Glomerular visceral epithelial cell (primary cell): ENCODE results near the gene PPT1.

Source experiments
- DNase-seq: peaks from one replicate; pipeline ENCODE4 v3.0.0-alpha.2; 2016; ENCODE audit errors: extremely low spot score

The PPT1 gene

GRCh38 chr1:40096977-40097782 lies at the start of gene PPT1:
PPT1 (minus strand) TSS chr1:40097252; CDS start chr1:40097238, 14 bp downstream.
- DNase-seq, result peak; percentile 66

DNA sequence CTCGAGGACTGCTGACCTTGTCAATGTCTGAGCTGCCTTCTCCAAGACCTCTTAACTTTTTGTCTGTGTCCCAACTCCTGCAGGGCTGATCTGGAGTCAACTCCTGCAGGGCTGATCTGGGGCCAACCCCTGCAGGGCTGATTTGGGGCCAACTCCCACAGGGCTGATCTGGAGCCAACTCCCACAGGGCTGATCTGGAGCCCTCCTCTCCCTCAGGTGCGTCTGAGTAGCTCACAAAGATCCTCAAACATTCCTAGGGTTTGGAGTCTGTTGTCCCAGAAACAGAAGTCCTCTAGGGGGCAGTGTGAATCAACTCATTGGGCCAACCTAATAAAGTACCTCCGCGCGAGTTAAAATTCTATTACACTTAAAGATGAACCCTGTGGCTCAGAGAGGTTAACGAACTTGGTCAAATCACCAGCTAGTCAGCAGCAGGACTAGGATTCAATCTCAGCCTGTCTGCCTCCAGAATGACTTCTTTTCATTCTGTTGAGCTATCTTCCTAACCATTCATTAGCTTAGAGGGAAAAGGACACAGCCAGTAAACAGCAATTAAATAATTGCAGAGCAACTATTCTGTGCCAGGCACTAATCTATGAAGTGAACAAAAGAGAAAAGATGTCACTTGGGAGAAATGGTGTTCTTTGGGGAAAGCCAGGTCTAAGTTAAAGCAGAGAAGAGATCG lies 47.0 kb upstream of the PPT1 start:
- peak; percentile 68 for DNase-seq

GRCh38 chr1:40141878-40142535 lies 45.0 kb upstream of the PPT1 start:
- DNase-seq, result no peak

GRCh38 chr1:40140211-40140973 lies 43.3 kb upstream of the PPT1 start:
- DNase-seq, result no peak

GRCh38 chr1:40133839-40134238 lies 36.8 kb upstream of the PPT1 start:
- DNase-seq, result no peak

DNA sequence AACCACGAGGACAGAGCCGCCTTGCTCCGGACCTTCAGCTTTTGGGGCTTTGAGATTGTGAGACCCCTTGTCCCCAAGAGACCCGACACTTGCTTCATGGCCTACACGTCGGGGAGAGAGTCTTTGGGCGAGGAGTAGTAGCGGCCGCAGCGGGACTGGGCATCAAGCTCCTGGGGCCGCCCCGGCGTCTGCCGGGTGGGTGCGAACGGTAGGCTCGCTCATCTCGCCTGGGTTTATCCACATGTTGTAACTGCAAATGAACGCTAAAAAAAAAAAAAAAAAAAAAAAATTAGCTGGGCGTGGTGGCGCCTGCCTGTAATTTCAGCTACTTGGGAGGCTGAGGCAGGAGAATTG lies 36.2 kb upstream of the PPT1 start:
- DNase-seq, result no peak

GRCh38 chr1:40132383-40133311 lies 35.6 kb upstream of the PPT1 start:
- DNase-seq, result no peak

- DNase-seq, result no peak
Measured at GRCh38 chr1:40130892-40131291, 33.8 kb upstream of the PPT1 start.

GRCh38 chr1:40122855-40123254 lies 25.8 kb upstream of the PPT1 start:
- DNase-seq, result no peak

GRCh38 chr1:40120128-40120527 lies 23.1 kb upstream of the PPT1 start:
- no peak for DNase-seq

DNA sequence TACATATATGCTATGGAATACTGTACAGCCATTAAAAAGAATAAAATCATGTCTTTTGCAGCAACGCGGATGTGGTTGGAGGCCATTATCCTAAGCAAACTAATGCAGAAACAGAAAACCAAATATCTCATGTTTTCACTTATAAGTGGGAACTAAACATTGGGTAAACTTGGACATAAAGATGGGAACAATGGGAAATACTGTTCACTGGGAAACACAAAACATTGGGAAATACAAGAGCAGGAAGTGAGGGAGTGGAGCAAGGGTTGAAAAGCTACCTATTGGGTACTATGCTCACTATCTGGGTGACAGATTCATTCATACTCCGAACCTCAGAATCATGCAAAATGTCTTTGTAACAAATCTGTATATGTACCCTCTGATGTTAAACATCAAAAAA lies 17.3 kb upstream of the PPT1 start:
- no peak for DNase-seq

DNA sequence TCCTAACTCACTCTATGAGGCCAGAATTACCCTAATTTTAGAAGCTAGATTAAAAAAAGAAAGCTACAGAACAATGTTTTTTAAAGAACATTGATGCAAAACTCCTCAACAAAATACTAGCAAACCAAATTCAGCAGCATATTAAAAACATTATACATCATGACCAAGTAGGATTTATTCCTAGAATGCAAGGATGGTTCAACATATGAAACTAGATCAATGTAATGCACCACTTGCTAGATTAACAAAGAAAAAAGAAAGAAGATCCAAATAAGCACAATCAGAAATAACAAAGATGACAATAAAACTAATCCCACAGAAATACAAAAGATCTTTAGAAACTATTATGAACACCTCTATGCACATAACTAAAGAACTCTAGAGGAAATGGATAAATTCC lies 13.3 kb upstream of the PPT1 start:
- no peak for DNase-seq

- no peak for DNase-seq
Measured at GRCh38 chr1:40107290-40107959, 10.4 kb upstream of the PPT1 start.

- DNase-seq, result no peak
Measured at GRCh38 chr1:40105028-40105427, 8.0 kb upstream of the PPT1 start.

GRCh38 chr1:40102896-40103295 lies 5.8 kb upstream of the PPT1 start:
- DNase-seq, result no peak

DNA sequence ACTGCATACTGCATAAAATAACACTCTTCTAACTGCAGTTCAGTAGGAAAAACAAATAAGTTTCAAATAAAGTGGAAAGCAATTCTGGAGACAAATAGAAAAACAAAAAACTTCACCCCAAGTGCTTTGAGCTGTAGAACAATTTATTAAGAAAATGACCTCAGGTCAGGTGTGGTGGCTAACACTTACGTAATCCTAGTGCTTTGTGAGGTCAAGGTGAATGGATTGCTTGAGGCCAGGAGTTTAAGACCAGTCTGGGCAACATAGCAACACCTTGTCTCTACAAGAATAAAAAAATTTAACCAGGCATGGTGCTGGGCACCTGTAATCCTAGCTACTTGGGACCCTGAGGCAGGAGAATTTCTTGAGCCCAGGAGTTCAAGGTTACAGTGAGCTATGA lies 5.0 kb upstream of the PPT1 start:
- DNase-seq, result no peak

GRCh38 chr1:40096646-40096976 lies 441 bp downstream of the PPT1 start:
- no peak for DNase-seq

DNA sequence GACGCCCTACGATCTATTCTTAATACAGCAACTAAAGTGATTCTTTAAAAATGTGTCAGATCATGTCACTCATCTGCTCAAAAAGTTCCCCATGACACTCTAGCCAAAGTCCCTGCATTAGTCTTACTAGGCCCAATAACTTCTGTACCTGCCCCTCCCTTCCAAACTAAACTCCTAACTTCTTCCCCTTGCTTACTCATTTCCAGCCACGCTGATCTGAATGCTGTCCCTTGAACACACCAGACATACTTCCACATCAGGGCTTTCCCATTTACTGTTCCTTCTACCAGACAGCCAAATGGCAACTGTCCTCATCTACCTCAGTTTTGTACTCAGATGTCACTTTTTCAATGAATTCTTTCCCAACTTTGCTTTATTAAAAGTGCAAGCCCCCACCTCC lies 1.2 kb downstream of the PPT1 start:
- no peak for DNase-seq

DNA sequence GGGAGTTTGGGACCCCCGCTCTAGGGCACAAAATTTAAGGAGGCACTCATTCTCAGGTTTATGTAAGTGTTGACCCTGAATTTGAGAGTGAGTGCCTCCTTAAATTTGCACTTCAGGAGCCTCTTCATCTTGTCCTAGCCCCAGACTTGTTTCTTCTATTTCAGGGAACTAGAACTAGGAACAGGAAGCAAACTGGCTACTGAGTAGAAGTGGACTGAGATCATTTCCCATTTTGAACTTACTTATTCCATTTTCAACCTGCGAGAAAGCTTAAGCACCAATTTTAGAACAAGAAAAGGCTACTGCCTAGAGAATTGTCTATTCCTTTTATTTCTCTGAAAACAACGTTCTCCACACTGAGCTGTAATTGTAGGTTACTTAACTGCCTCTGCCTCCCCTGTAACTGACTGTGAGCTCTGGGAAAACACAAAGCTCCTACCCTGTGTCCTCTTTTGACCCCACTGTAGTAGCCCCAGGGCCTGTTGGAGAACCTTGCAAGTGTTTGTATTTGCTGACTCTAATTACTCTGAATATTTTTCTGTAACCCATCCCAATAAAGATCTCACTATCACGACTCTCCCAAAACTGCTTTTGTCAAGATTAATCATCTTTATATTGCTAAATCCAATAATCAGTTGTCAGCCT lies 2.5 kb downstream of the PPT1 start:
- DNase-seq, result no peak
